Activated T-cell treated with anti-CD3 and anti-CD28 coated beads, Interleukin-2, amount 50 U/mL, for 24 hours (primary cell): ENCODE measurements around the gene INPP5K.
"Not testable (repeated sequence)": the region's sequence is repeated elsewhere in the genome, so short reads cannot be mapped to it uniquely, and the experiment has no call there.

ENCODE experiments used
- DNase-seq: peaks from one replicate; pipeline ENCODE4 v3.0.0-alpha.2; 2020
- H3K27ac Mint-ChIP-seq: 2 replicates; pipeline ENCODE4 v1.8.0; 2020; ENCODE audit warnings: mild to moderate bottlenecking, mixed read lengths
- H3K27me3 Mint-ChIP-seq: 2 replicates; pipeline ENCODE4 v1.8.0; 2020; ENCODE audit warnings: mixed read lengths
- H3K36me3 Mint-ChIP-seq: 2 replicates; pipeline ENCODE4 v1.8.0; 2020; ENCODE audit warnings: low read depth, mixed read lengths
- H3K4me1 Mint-ChIP-seq: 2 replicates; pipeline ENCODE4 v1.8.0; 2020; ENCODE audit warnings: low read depth, mixed read lengths
- H3K4me3 Mint-ChIP-seq: 2 replicates; pipeline ENCODE4 v1.8.0; 2020; ENCODE audit warnings: mild to moderate bottlenecking, moderate library complexity, mixed read lengths
- H3K9me3 Mint-ChIP-seq: 2 replicates; pipeline ENCODE4 v1.8.0; 2020; ENCODE audit warnings: mixed read lengths

The INPP5K gene

DNA sequence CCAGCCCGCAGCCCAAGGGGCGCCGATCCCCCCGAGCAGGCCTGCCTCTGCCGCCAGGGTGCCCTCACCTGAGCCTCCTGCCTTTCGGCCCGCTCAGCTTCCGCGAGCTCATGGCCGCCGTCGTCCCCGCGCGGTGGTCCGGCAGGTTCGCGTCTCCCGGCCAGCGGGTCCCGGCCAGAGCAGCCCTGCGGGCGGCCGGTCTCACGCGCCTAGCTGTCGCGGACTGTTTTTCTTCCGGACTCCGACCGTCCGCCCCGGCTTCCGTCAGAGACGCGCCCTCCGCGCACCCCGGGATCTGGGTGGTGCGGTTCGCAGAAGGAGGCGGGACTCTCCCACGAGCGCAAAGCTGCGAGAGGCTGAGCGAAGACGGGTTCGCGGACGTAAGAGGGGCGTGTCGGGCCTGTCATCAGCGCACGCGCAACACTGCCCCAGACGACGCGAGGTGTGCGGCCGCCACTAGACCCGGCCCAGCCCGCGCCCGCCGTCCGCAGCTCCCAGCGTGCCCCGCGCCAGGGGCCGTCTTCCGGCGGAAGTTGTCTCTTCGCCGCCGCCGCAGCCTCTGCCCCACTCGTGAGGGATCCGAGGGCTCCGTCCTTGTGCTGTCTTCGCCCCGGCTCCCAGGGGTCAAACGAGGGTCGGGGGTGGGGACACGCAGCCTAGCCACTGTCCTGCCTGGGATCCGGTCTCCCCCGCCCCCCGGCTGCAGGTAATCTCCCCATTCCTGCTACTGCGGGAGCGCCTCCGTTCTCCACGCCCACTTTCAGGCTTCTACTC lies at the start of gene INPP5K:
Gene INPP5K (minus strand): TSS at position 225 of the 774 bp plus-strand sequence. CDS start 113 bp downstream, at position 112.
- no peaks in the 10 kb centered on the region for H3K9me3 Mint-ChIP-seq
- H3K4me3 Mint-ChIP-seq, result peak within 1 kb of the TSS; percentile 87
- H3K36me3 Mint-ChIP-seq, result peaks cover 75% of the 10 kb centered on the region
- peak; percentile 98 for DNase-seq
- peak within 1 kb of the TSS; percentile 91 for H3K27ac Mint-ChIP-seq
- peaks cover 31% of the 10 kb centered on the region for H3K4me1 Mint-ChIP-seq
- H3K27me3 Mint-ChIP-seq, result no peaks in the 10 kb centered on the region

DNA sequence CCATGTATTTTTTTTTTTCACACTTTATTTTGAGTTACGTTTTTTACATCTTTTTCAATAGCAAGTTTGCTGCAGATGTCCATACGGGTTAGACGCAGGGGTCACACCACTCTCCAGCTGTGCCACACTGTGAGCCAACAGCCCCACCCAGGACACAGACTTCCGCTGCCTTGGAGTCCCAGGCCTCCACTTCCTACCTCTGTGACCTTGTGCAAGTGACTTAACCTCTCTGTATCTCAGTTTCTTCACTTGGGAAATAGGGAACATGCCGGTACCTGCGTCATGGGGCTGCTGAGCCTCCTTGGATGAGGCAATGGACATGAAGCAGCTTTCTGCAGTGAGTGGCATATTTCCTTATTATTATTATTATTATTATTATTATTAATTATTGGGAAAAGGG lies 49.5 kb upstream of the INPP5K start:
- peaks cover 35% of the 10 kb centered on the region for H3K4me1 Mint-ChIP-seq
- peaks cover 8% of the 10 kb centered on the region for H3K36me3 Mint-ChIP-seq
- no peaks in the 10 kb centered on the region for H3K9me3 Mint-ChIP-seq
- H3K27ac Mint-ChIP-seq, result peak overlapping the region; percentile 7
- no peak overlapping the region for H3K4me3 Mint-ChIP-seq
- no peak for DNase-seq
- no peaks in the 10 kb centered on the region for H3K27me3 Mint-ChIP-seq

DNA sequence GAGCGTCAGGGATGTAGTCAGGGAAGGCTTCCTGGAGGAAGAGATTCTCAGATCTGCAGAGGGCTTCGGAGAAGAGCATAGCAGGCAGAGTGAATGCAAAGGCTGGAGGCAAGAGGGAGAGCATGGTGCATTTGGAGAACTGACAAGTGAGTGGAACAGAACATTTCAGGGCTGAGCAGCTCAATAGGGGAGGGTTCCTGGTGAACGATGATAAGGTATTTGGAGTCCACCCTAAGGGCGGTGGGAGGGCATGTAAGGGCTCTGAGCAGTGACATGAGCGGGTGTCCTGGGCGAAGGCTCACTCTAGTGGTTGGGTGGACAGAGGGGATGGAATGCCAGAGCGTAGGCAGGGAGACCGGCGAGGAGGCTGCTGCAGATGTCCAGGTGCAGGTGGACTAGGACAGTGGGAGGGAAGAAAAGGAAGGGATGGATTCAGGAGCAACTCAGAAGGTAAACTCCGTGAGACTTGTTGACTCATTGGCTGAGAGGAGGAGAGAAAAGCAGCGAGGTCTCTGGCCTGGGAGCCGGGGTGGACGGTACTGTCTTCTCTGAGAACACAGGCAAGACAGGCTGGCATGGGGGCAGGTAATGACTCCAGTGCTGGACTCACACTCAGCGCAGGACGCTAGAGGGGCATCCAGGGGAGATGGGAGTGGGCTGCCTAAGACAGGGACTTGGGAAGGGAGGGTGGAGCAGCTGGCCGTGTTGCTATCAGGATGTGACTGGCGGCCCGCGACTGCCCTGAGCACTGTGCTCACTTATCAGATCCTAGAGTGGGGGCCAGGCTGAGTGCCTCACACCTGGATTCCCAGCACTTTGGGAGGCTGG lies 47.6 kb upstream of the INPP5K start:
- Mint-ChIP-seq H3K27ac (no peak overlapping the region), H3K9me3 (no peaks in the 10 kb centered on the region), H3K4me3 (peak overlapping the region; percentile 57), H3K4me1 (peaks cover 50% of the 10 kb centered on the region), H3K36me3 (peaks cover 18% of the 10 kb centered on the region), H3K27me3 (no peaks in the 10 kb centered on the region)
- DNase-seq, result no peak

DNA sequence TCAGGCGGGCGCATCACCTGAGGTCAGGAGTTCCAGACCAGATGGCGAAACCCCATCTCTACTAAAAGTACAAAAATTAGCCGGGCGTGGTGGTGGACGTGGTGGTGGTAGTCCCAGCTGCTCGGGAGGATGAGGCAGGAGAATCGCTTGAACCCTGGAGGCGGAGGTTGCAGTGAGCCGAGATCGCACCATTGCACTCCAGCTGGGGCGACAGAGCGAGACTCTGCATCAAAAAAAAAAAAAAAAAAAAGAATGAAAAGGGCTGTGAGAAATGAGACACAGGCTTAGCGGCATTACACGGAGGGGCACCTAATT lies 47.0 kb upstream of the INPP5K start:
- H3K27me3 Mint-ChIP-seq, H3K9me3 Mint-ChIP-seq, DNase-seq, H3K27ac Mint-ChIP-seq: not testable (repeated sequence)
- H3K36me3 Mint-ChIP-seq, result peaks cover 21% of the 10 kb centered on the region
- H3K4me1 Mint-ChIP-seq, result peaks cover 52% of the 10 kb centered on the region
- peak overlapping the region; percentile 57 for H3K4me3 Mint-ChIP-seq

DNA sequence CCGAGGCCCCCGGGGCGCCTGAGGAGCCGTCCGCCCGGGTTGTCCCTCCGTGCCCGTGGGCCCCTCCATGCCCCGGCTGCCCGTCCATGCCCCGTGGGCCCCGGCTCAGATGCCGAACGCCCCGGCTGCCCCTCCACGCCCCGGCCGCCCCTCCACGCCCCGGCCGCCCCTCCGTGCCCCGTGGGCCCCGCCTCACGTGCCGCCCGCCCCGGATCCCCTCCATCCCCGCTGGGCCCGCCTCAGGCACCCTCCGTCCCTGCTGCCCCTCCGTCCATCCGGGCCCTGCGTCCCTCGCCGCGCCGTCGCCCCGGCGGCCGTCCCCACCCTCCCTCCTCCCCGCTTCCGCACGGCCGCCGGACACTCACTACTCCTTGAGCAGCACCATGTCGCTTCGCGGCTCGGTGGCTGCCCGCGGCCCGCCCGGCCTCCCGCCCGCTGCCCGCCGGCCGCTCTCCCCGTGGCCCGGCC lies 45.8 kb upstream of the INPP5K start:
- Mint-ChIP-seq H3K36me3 (peaks cover 31% of the 10 kb centered on the region), H3K4me1 (peaks cover 46% of the 10 kb centered on the region), H3K9me3 (no peaks in the 10 kb centered on the region), H3K27ac (no peak overlapping the region), H3K27me3 (no peaks in the 10 kb centered on the region), H3K4me3 (peak overlapping the region; percentile 85)
- DNase-seq, result no peak

DNA sequence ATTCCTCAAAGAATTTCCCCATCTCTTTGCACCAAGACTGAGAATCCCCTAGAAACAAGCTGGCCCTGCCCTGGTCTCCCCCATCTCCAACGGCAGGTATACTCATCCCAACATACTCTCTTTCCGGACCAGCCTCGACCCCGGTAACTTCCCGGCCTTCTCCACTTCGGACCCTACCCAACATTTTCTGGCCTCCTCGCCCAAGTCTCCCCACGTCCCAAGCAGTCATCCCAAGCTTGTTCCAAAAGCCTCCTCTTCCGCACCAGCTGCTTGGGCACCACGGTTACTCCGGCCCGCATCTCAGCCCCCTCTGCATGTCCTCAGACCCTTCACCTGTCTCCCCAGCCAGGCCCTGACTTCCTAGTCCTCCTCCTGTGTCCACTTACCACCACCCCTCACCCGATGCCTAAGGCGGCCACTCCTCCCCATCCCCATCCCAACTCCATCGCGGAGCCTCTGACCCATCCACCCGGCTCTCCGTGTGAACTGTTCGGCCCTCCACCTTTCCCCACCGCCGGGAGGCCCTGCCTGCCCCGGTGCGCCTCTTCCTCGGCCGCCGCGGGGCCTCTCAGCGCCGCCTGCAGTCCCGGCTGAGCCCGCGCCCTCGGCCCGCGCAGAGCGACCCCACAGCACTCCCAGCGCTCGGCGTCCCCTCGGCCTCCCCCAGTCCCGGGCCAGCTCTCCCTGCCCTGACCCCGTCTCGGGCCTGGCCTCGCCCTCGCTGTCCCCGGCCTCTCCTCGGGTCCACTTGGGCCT lies 45.2 kb upstream of the INPP5K start:
- peak overlapping the region; percentile 85 for H3K4me3 Mint-ChIP-seq
- no peaks in the 10 kb centered on the region for H3K9me3 Mint-ChIP-seq
- H3K36me3 Mint-ChIP-seq, result peaks cover 36% of the 10 kb centered on the region
- DNase-seq, result peak; percentile 62
- peaks cover 43% of the 10 kb centered on the region for H3K4me1 Mint-ChIP-seq
- no peaks in the 10 kb centered on the region for H3K27me3 Mint-ChIP-seq
- H3K27ac Mint-ChIP-seq, result peak overlapping the region; percentile 75

GRCh38 chr17:1560858-1561355 lies 44.5 kb upstream of the INPP5K start:
- Mint-ChIP-seq H3K27ac (peak overlapping the region; percentile 75), H3K27me3 (no peaks in the 10 kb centered on the region), H3K9me3 (no peaks in the 10 kb centered on the region), H3K4me1 (peaks cover 42% of the 10 kb centered on the region), H3K4me3 (peak overlapping the region; percentile 85), H3K36me3 (peaks cover 43% of the 10 kb centered on the region)
- no peak for DNase-seq

DNA sequence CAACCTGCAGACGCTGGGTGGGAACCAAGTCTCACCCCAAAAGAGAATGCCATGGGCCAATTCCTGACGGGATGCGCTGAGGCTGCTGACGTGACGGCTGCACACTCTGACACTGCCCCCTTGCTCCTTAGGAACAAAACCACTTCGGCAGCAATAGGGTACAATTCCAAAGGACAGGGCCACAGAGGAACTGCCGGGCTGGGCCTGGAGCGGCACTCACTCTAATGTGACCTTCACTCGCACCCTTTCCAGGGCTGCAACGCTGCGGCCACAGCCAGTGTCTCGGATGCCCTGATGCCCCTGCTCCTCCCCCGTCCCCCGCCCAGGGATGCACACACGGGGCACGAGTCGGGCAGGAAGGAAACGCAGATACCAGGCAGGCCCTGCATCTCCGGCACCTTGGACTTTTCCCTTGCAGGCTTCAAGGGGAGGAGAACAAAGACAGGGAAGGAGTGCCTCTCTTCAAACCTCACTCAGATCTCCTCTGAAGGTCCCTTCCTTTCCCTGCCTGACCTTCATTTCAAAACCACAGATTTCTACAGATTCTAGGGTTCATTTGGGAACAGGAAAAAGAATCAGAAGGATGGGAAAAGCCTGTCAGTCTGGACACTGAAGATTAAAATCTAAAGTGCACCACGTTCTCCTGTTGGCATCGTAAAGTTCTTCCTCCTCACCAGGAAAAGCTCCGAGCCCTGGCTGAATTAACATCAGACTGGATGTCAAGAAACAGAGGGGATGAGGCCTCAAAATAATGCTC lies 43.9 kb upstream of the INPP5K start:
- Mint-ChIP-seq H3K4me3 (peak overlapping the region; percentile 85), H3K27ac (no peak overlapping the region), H3K27me3 (no peaks in the 10 kb centered on the region), H3K36me3 (peaks cover 49% of the 10 kb centered on the region), H3K4me1 (peaks cover 40% of the 10 kb centered on the region), H3K9me3 (no peaks in the 10 kb centered on the region)
- DNase-seq, result no peak

DNA sequence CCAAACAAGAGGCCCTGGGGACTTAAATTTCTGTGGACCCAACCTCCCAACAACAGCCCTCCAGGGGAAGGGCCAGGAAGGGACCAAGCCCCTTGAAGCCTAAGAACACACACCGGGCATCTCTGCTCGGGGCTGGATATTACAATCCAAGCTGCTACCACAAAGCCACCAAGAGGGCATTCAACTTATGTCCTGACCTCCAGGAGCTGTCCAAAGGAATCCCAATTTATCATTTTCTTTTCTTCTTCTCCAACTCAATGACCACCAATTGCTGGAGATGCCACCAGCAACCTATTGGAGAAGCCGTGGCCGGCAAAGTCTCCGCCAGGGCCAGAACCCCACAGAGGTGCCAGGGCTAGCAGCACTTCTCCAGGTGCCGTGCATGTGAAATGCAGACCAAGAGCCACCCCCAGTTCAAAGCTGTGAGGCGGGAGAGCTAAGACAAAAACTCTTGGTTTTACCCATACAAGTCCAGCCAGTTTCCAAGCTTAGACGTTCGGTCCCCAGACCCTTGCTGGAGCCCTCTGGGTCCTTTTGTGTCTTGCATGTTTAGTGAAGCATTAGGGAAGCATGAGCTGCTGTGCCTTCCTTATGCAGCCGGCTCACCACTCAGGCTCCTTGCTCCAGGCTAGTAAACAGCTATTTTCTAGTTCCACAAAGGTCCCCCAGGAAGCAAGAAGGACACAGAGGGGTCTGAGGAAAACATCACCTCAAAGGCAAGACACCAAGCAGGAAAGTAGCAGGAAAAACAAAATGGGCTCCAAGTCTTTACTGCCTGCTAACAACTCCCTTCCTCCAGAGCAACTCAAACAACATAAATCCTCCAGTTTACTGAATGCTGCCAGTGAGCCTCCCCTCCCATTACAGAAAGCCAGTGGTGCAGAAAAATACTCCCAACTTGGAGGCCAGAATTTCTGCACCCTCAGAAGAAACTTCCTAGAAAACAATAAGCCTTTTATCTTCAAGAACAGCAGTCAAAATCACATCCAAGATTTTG lies 42.9 kb upstream of the INPP5K start:
- H3K4me1 Mint-ChIP-seq, result peaks cover 40% of the 10 kb centered on the region
- no peaks in the 10 kb centered on the region for H3K9me3 Mint-ChIP-seq
- H3K4me3 Mint-ChIP-seq, result no peak overlapping the region
- H3K27ac Mint-ChIP-seq, result peak overlapping the region; percentile 47
- peaks cover 57% of the 10 kb centered on the region for H3K36me3 Mint-ChIP-seq
- DNase-seq, result no peak
- H3K27me3 Mint-ChIP-seq, result no peaks in the 10 kb centered on the region

DNA sequence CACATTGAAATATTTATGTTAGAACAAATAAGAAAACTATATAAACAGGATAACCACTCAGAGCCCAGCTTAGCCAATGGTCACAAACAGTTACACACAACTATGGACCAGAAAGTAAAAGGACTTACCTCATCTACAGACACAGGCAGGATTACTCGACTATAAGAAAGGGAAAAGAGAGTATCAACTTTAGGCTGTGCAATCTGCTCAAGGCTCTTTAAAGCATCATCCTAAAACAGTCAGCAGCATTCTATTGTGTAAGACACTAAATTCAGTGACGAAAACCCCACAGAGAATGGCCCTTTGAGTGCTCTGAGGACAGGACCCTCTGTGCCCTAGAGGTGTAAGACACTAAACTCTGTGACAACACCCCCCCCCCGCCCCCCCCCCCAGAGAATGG lies 42.0 kb upstream of the INPP5K start:
- no peak overlapping the region for H3K4me3 Mint-ChIP-seq
- peaks cover 35% of the 10 kb centered on the region for H3K4me1 Mint-ChIP-seq
- H3K36me3 Mint-ChIP-seq, result peaks cover 65% of the 10 kb centered on the region
- no peaks in the 10 kb centered on the region for H3K9me3 Mint-ChIP-seq
- no peak overlapping the region for H3K27ac Mint-ChIP-seq
- no peak for DNase-seq
- H3K27me3 Mint-ChIP-seq, result no peaks in the 10 kb centered on the region

DNA sequence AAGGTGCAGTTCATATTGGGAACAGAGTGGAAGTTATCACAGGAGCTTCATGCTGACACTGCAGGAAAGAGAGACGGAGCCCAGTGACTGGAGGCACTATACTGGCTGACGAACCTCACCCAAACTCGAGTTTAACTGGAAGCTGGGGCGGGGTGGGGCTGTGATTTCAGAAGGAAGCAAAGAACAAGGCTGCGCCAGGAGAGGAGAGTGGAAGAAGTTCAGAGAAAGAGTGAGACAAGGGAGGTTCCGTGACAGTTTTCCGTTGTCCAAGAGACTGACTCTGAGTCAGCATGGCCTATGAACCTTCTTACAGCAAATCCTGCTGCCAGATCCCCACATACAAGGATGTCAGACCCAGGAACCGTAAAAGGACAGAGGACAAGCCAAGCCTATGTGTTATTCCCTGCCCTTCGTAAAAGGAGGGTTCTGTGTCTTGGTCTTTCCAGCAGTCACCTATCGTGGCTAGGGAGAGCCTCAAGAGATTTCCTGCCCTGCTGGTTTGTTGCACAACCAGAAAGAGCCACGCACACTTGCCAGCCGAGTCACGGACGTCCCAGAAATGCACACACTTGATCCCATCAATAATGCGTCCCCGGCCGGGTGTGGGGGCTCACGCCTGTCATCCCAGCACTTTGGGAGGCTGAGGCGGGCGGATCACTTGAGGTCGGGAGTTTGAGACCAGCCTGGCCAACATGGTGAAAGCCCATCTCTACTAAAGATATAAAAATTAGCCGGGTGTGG lies 41.1 kb upstream of the INPP5K start:
- Mint-ChIP-seq H3K4me1 (peaks cover 35% of the 10 kb centered on the region), H3K27me3 (no peaks in the 10 kb centered on the region), H3K9me3 (no peaks in the 10 kb centered on the region), H3K36me3 (peaks cover 72% of the 10 kb centered on the region), H3K4me3 (no peak overlapping the region), H3K27ac (no peak overlapping the region)
- DNase-seq, result no peak

DNA sequence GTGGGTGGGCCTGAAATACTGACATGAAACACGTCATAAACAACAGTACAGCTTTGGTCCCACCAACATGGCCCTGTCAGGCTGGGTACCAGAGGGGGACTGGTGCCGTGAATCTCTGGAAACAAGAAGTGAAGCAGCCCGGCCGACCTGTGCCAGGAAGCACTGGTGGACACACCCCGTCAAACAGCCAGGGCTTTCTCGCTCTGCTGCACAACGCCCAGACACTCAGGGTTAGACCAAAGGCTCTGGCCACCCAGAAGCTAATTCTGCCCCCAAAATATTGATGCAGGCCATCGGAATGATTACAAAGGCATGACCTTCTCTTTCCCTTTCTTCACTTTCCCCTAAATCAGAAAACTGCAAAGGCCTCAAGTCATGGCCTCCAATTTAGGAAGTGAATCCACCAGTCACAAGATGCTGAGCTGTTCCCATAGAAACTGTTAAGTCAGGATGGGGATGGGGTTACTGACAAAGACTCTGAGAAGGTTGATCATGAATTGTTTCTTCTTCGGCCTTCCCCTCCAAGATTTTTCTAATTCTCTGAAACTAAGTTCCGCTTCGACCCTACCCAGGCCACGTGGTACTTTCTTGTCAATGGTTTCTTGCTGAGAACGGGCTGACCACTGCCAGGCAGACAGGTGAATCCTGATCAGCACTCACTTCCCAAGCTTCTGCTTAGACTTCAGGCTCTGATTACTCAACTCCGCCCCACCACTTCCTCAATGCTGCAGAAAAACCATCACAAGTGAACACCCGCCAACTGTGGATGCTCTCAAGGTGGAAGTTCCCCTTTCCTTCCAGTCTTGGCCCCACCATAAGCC lies 39.4 kb upstream of the INPP5K start:
- no peaks in the 10 kb centered on the region for H3K27me3 Mint-ChIP-seq
- H3K4me1 Mint-ChIP-seq, result peaks cover 26% of the 10 kb centered on the region
- no peak overlapping the region for H3K27ac Mint-ChIP-seq
- H3K4me3 Mint-ChIP-seq, result no peak overlapping the region
- peaks cover 80% of the 10 kb centered on the region for H3K36me3 Mint-ChIP-seq
- DNase-seq, result no peak
- no peaks in the 10 kb centered on the region for H3K9me3 Mint-ChIP-seq
